ENCODE measurements around the gene SMIM21.

SMIM21 gene

DNA sequence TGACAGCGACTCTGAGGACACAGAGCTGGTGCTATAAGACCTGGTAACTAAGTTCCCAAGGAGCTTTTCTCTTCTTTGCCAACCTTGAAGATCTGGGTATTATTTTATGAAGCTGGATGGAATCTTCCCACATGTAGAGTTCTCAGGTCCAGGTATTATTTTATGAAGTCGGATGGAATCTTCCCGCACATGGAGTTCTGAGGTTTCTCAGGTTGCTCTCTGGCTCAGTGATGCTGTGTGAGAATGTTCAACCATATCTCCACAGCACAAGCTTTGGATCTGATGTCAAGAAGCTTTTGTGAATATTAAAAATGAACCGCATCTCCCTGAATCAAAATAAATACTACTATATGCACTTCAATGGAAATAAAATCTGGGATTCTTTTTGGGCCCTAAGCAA lies at the start of gene SMIM21:
Gene SMIM21 (minus strand): TSS at position 101 of the 400 bp plus-strand sequence. CDS start 140 bp downstream, outside the sequence.
- H3K36me3 ChIP-seq (ENCODE audit: insufficient read depth, low read length), result no peaks in the 10 kb centered on the region
- no peak within 1 kb of the TSS for H3K27ac ChIP-seq
- no peak for DNase-seq (ENCODE audit: low read depth, low spot score)
- no peaks in the 10 kb centered on the region for H3K9me3 ChIP-seq (ENCODE audit: low read depth, low read length)
- H3K9ac ChIP-seq (ENCODE audit: insufficient read length), result no peak within 1 kb of the TSS
- no peak for TF ChIP-seq EZH2 (IDR thresholded peaks at IDR 0.05)
- TF ChIP-seq FOXP2 (optimal IDR thresholded peaks at IDR 0.05; ENCODE audit: control extremely low read depth, extremely low read length, insufficient read depth), result no peak
- TF ChIP-seq POLR2AphosphoS5 (IDR thresholded peaks at IDR 0.05; ENCODE audit: borderline replicate concordance, low read depth, low read length), result no peak
- no peak within 1 kb of the TSS for H3K4me3 ChIP-seq

GRCh38 chr18:75475228-75475627 lies 47.7 kb upstream of the SMIM21 start:
- H3K4me3 ChIP-seq, result no peak overlapping the region
- no peak overlapping the region for H3K9ac ChIP-seq (ENCODE audit: insufficient read length)
- DNase-seq (ENCODE audit: low read depth, low spot score), result peak; percentile 3
- no peak for TF ChIP-seq FOXP2 (optimal IDR thresholded peaks at IDR 0.05; ENCODE audit: control extremely low read depth, extremely low read length, insufficient read depth)
- TF ChIP-seq POLR2AphosphoS5 (IDR thresholded peaks at IDR 0.05; ENCODE audit: borderline replicate concordance, low read depth, low read length), result no peak
- no peak for TF ChIP-seq EZH2 (IDR thresholded peaks at IDR 0.05)
- H3K27ac ChIP-seq, result peak overlapping the region; percentile 46; the same call in 1 of the 2 replicates
- no peaks in the 10 kb centered on the region for H3K9me3 ChIP-seq (ENCODE audit: low read depth, low read length)
- no peaks in the 10 kb centered on the region for H3K36me3 ChIP-seq (ENCODE audit: insufficient read depth, low read length)

GRCh38 chr18:75474332-75474731 lies 46.8 kb upstream of the SMIM21 start:
- TF ChIP-seq FOXP2 (optimal IDR thresholded peaks at IDR 0.05; ENCODE audit: control extremely low read depth, extremely low read length, insufficient read depth) (no peak), POLR2AphosphoS5 (IDR thresholded peaks at IDR 0.05; ENCODE audit: borderline replicate concordance, low read depth, low read length) (no peak), EZH2 (IDR thresholded peaks at IDR 0.05) (no peak)
- no peak overlapping the region for H3K4me3 ChIP-seq

GRCh38 chr18:75473316-75473715 lies 45.8 kb upstream of the SMIM21 start:
- Histone ChIP-seq H3K27ac (no peak overlapping the region), H3K36me3 (ENCODE audit: insufficient read depth, low read length) (no peaks in the 10 kb centered on the region), H3K4me3 (no peak overlapping the region), H3K9me3 (ENCODE audit: low read depth, low read length) (no peaks in the 10 kb centered on the region), H3K9ac (ENCODE audit: insufficient read length) (no peak overlapping the region)
- DNase-seq (ENCODE audit: low read depth, low spot score), result no peak
- TF ChIP-seq POLR2AphosphoS5 (IDR thresholded peaks at IDR 0.05; ENCODE audit: borderline replicate concordance, low read depth, low read length) (no peak), FOXP2 (optimal IDR thresholded peaks at IDR 0.05; ENCODE audit: control extremely low read depth, extremely low read length, insufficient read depth) (no peak), EZH2 (IDR thresholded peaks at IDR 0.05) (no peak)

More at GRCh38 chr18:75474332-75474731, 46.8 kb upstream of the SMIM21 start:
- Histone ChIP-seq H3K36me3 (ENCODE audit: insufficient read depth, low read length) (no peaks in the 10 kb centered on the region), H3K9me3 (ENCODE audit: low read depth, low read length) (no peaks in the 10 kb centered on the region), H3K9ac (ENCODE audit: insufficient read length) (no peak overlapping the region), H3K27ac (no peak overlapping the region)
- no peak for DNase-seq (ENCODE audit: low read depth, low spot score)

GRCh38 chr18:75472906-75473305 lies 45.4 kb upstream of the SMIM21 start:
- no peak overlapping the region for H3K9ac ChIP-seq (ENCODE audit: insufficient read length)
- no peak for TF ChIP-seq EZH2 (IDR thresholded peaks at IDR 0.05)
- no peak for TF ChIP-seq POLR2AphosphoS5 (IDR thresholded peaks at IDR 0.05; ENCODE audit: borderline replicate concordance, low read depth, low read length)
- no peak for TF ChIP-seq FOXP2 (optimal IDR thresholded peaks at IDR 0.05; ENCODE audit: control extremely low read depth, extremely low read length, insufficient read depth)

DNA sequence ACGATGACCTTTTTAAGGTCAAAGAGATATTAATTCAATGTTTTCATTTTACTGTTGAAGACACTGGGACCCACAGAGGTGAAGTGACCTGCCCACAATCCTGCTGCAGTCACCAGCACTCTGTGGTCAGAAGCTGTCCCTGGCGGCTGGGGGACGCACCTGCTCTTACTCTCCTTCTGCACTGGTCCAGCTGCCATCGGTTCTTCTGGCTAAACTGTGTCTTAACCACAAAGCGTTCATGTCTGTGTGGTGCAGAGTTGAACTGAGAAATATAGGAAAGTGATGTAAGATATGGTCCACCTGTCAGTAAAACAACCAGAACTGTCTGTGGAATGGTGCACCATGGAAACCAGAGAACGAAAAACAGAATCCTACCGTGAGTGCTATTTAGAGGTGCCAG lies 44.9 kb upstream of the SMIM21 start:
- Histone ChIP-seq H3K9ac (ENCODE audit: insufficient read length) (no peak overlapping the region), H3K4me3 (no peak overlapping the region), H3K36me3 (ENCODE audit: insufficient read depth, low read length) (no peaks in the 10 kb centered on the region), H3K27ac (no peak overlapping the region), H3K9me3 (ENCODE audit: low read depth, low read length) (no peaks in the 10 kb centered on the region)
- no peak for DNase-seq (ENCODE audit: low read depth, low spot score)
- TF ChIP-seq POLR2AphosphoS5 (IDR thresholded peaks at IDR 0.05; ENCODE audit: borderline replicate concordance, low read depth, low read length) (no peak), FOXP2 (optimal IDR thresholded peaks at IDR 0.05; ENCODE audit: control extremely low read depth, extremely low read length, insufficient read depth) (no peak), EZH2 (IDR thresholded peaks at IDR 0.05) (no peak)

More at GRCh38 chr18:75472906-75473305, 45.4 kb upstream of the SMIM21 start:
- no peak overlapping the region for H3K27ac ChIP-seq
- no peaks in the 10 kb centered on the region for H3K36me3 ChIP-seq (ENCODE audit: insufficient read depth, low read length)
- no peak overlapping the region for H3K4me3 ChIP-seq
- no peaks in the 10 kb centered on the region for H3K9me3 ChIP-seq (ENCODE audit: low read depth, low read length)
- DNase-seq (ENCODE audit: low read depth, low spot score), result no peak

DNA sequence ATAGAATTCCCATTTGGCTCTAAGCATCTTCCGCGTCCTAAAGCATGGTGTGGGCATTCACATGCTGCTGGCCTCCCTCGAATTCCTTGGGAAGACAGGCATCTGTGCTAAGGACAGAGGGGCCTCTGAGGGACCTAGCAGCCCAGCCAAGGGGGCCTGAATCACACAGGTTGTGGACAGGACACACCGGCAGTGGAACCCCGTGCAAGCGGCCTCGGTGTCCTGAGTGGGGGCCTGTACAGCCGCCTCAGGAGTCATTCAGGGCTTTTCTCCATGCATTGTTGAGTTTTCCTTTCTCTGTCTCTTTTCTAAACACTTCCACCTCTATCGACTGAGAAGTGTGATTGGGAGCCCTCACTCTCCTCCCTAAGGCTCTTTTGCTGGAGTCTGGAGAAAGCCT lies 44.3 kb upstream of the SMIM21 start:
- Histone ChIP-seq H3K36me3 (ENCODE audit: insufficient read depth, low read length) (no peaks in the 10 kb centered on the region), H3K9ac (ENCODE audit: insufficient read length) (no peak overlapping the region), H3K9me3 (ENCODE audit: low read depth, low read length) (no peaks in the 10 kb centered on the region), H3K4me3 (no peak overlapping the region), H3K27ac (no peak overlapping the region)
- TF ChIP-seq POLR2AphosphoS5 (IDR thresholded peaks at IDR 0.05; ENCODE audit: borderline replicate concordance, low read depth, low read length) (no peak), FOXP2 (optimal IDR thresholded peaks at IDR 0.05; ENCODE audit: control extremely low read depth, extremely low read length, insufficient read depth) (no peak), EZH2 (IDR thresholded peaks at IDR 0.05) (no peak)
- DNase-seq (ENCODE audit: low read depth, low spot score), result no peak

GRCh38 chr18:75467851-75468250 lies 40.3 kb upstream of the SMIM21 start:
- H3K9ac ChIP-seq (ENCODE audit: insufficient read length), result no peak overlapping the region
- no peaks in the 10 kb centered on the region for H3K9me3 ChIP-seq (ENCODE audit: low read depth, low read length)
- no peak overlapping the region for H3K27ac ChIP-seq
- TF ChIP-seq FOXP2 (optimal IDR thresholded peaks at IDR 0.05; ENCODE audit: control extremely low read depth, extremely low read length, insufficient read depth), result no peak
- no peak for TF ChIP-seq EZH2 (IDR thresholded peaks at IDR 0.05)
- TF ChIP-seq POLR2AphosphoS5 (IDR thresholded peaks at IDR 0.05; ENCODE audit: borderline replicate concordance, low read depth, low read length), result no peak
- H3K4me3 ChIP-seq, result no peak overlapping the region
- no peaks in the 10 kb centered on the region for H3K36me3 ChIP-seq (ENCODE audit: insufficient read depth, low read length)
- DNase-seq (ENCODE audit: low read depth, low spot score), result no peak

GRCh38 chr18:75467281-75467795 lies 39.8 kb upstream of the SMIM21 start:
- no peaks in the 10 kb centered on the region for H3K9me3 ChIP-seq (ENCODE audit: low read depth, low read length)
- no peak overlapping the region for H3K4me3 ChIP-seq
- TF ChIP-seq FOXP2 (optimal IDR thresholded peaks at IDR 0.05; ENCODE audit: control extremely low read depth, extremely low read length, insufficient read depth) (no peak), POLR2AphosphoS5 (IDR thresholded peaks at IDR 0.05; ENCODE audit: borderline replicate concordance, low read depth, low read length) (no peak), EZH2 (IDR thresholded peaks at IDR 0.05) (no peak)

More at GRCh38 chr18:75467281-75467795, 39.8 kb upstream of the SMIM21 start:
- no peaks in the 10 kb centered on the region for H3K36me3 ChIP-seq (ENCODE audit: insufficient read depth, low read length)
- H3K9ac ChIP-seq (ENCODE audit: insufficient read length), result no peak overlapping the region
- no peak overlapping the region for H3K27ac ChIP-seq
- DNase-seq (ENCODE audit: low read depth, low spot score), result no peak
